Kidney epithelial cell (primary cell): ENCODE measurements around the gene KLHL10. TPM values are rescaled to one million over a fixed set of nuclear protein-coding genes. Genes with fewer than 3 reads are reported as not detected.

Source experiments
- DNase-seq: peaks from one replicate; pipeline ENCODE4 v3.0.0-alpha.2; 2010; ENCODE audit warnings: low read depth
- H3K27me3 ChIP-seq: 2 replicates; pipeline ENCODE4 v1.6.0; 2011; ENCODE audit warnings: low read length; ENCODE audit not compliant: control insufficient read depth, insufficient read depth
- H3K36me3 ChIP-seq: 2 replicates; pipeline ENCODE4 v1.5.1; 2011; ENCODE audit warnings: low read length; ENCODE audit not compliant: control insufficient read depth, insufficient read depth
- H3K4me3 ChIP-seq: 2 replicates; pipeline ENCODE4 v1.5.1; 2011; ENCODE audit warnings: low read depth, mild to moderate bottlenecking, control low read depth, low read length
- CTCF ChIP-seq: IDR thresholded peaks from 2 replicates; pipeline ENCODE4 v1.5.1; 2011; ENCODE audit warnings: mild to moderate bottlenecking, moderate library complexity, low read length, control low read depth, inconsistent platforms; ENCODE audit not compliant: insufficient read depth, poor library complexity, severe bottlenecking
- total RNA-seq: library from RNA; depleted of rRNA; stranded (reverse); fragments of >200 nt; gene quantifications from 2 replicates; pipeline ENCODE4 v1.2.3, GENCODE V29; 2015

The KLHL10 gene
- total RNA-seq, 1 donor from 2014 or later = not detected

GRCh38 chr17:41813699-41814124, 23.9 kb upstream of the KLHL10 start:
- DNase-seq = no peak
- Histone ChIP-seq H3K4me3 (peak overlapping the region; percentile 74), H3K27me3 (no peaks in the 10 kb centered on the region), H3K36me3 (no peaks in the 10 kb centered on the region)
- TF ChIP-seq CTCF = no peak

- DNase-seq = no peak
- no peaks in the 10 kb centered on the region for H3K36me3 ChIP-seq
- no peak overlapping the region for H3K4me3 ChIP-seq
- TF ChIP-seq CTCF = no peak
- H3K27me3 ChIP-seq = no peaks in the 10 kb centered on the region
Measured at GRCh38 chr17:41814195-41814594, 23.4 kb upstream of the KLHL10 start.

DNA sequence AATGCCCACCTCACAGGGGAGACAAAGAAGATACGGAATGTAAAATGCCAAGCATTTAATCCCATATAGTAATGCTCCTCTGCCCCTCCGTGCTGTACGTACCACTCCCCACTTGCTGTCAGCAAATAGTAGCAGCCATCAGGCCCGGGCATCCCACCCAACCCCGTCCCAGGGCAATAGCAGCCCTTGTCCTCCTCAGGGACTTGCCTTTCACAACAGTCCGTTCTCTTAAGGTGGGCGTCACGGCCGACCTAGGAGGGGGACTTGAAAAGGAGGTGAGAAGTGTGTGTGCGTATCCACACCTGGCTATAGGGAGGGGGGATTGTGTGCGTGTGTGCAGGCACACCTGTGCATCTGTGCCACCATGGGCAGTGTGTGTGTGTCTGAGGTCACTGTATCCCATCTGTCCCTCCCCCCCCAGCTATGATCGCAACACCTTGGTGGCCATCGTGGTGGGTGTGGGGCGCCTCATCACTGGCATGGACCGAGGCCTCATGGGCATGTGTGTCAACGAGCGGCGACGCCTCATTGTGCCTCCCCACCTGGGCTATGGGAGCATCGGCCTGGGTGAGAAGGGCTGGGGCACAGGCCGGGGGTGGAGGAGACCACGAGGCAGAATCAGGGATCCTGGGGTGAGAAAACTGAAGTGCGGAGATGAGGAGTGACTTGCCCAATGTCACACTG, 20.8 kb upstream of the KLHL10 start:
- no peak for DNase-seq
- no peak for TF ChIP-seq CTCF
- Histone ChIP-seq H3K36me3 (no peaks in the 10 kb centered on the region), H3K4me3 (no peak overlapping the region), H3K27me3 (no peaks in the 10 kb centered on the region)

- TF ChIP-seq CTCF = no peak
- DNase-seq = no peak
- Histone ChIP-seq H3K36me3 (no peaks in the 10 kb centered on the region), H3K4me3 (no peak overlapping the region), H3K27me3 (no peaks in the 10 kb centered on the region)
Measured at GRCh38 chr17:41818024-41818423, 19.6 kb upstream of the KLHL10 start.

GRCh38 chr17:41821776-41822175, 15.8 kb upstream of the KLHL10 start:
- DNase-seq = no peak
- no peaks in the 10 kb centered on the region for H3K36me3 ChIP-seq
- no peak overlapping the region for H3K4me3 ChIP-seq
- H3K27me3 ChIP-seq = no peaks in the 10 kb centered on the region
- no peak for TF ChIP-seq CTCF

DNA sequence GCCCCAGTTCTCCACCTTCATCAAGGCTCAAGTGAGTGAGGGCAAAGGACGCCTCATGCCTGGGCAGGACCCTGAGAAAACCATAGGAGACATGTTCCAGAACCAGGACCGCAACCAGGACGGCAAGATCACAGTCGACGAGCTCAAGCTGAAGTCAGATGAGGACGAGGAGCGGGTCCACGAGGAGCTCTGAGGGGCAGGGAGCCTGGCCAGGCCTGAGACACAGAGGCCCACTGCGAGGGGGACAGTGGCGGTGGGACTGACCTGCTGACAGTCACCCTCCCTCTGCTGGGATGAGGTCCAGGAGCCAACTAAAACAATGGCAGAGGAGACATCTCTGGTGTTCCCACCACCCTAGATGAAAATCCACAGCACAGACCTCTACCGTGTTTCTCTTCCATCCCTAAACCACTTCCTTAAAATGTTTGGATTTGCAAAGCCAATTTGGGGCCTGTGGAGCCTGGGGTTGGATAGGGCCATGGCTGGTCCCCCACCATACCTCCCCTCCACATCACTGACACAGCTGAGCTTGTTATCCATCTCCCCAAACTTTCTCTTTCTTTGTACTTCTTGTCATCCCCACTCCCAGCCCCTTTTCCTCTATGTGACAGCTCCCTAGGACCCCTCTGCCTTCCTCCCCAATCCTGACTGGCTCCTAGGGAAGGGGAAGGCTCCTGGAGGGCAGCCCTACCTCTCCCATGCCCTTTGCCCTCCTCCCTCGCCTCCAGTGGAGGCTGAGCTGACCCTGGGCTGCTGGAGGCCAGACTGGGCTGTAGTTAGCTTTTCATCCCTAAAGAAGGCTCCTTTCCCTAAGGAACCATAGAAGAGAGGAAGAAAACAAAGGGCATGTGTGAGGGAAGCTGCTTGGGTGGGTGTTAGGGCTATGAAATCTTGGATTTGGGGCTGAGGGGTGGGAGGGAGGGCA, 15.1 kb upstream of the KLHL10 start:
- no peaks in the 10 kb centered on the region for H3K27me3 ChIP-seq
- no peak overlapping the region for H3K4me3 ChIP-seq
- H3K36me3 ChIP-seq = no peaks in the 10 kb centered on the region
- TF ChIP-seq CTCF = no peak
- no peak for DNase-seq
